Omental fat pad (tissue), 4 donors: ENCODE data around the gene ZIC5. TPM values are rescaled to one million over a fixed set of nuclear protein-coding genes. Genes with fewer than 3 reads are reported as not detected.

ENCODE experiments used
- ATAC-seq: fragments of 150-250 bp; one replicate; pipeline ENCODE4 v1.9.1; 2016; ENCODE audit warnings: mild to moderate bottlenecking, moderate library complexity; ENCODE audit not compliant: low FRiP score
- DNase-seq: peaks from one replicate; pipeline ENCODE4 v3.0.0-alpha.2; 2019; ENCODE audit warnings: low spot score
- total RNA-seq, 4 donors: library from RNA; depleted of rRNA; stranded (reverse); fragments of >200 nt; gene quantifications; one replicate each; pipeline ENCODE4 v1.1.0, GENCODE V29; 2016
- TF ChIP-seq, protein P1 (sequence below), 3 donors: fragments of 450-650 bp; IDR thresholded peaks; one replicate each; pipeline ENCODE4 v1.5.1; 2016 to 2017; ENCODE audit warnings: antibody characterized with exemption in 3 of 3, mild to moderate bottlenecking in 3 of 3, moderate library complexity in 2 of 3

The ZIC5 gene
- total RNA-seq, 4 donors from 2014 or later = not detected

DNA sequence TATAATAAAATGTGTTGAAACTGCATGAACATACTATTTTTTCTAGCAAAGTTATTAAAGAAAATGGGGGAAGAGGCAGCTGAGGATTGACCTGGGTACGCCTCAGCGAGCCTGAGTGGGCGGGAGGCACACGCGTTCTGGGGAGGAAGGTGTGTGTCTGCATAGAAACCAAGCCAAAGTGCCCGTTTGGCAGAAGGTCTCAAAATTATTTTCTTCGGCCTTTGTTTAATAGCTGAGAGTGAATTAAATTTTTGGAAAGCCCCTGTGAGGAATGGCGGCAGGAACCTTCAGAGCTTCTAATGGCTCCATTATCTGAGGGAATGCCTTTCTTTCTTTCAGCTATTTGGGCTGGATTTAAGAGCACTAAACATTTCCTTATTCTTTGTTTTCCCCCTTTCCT lies 15.2 kb upstream of the ZIC5 start:
- ATAC-seq = no peak
- no peak for DNase-seq
- TF ChIP-seq, protein P1, sequence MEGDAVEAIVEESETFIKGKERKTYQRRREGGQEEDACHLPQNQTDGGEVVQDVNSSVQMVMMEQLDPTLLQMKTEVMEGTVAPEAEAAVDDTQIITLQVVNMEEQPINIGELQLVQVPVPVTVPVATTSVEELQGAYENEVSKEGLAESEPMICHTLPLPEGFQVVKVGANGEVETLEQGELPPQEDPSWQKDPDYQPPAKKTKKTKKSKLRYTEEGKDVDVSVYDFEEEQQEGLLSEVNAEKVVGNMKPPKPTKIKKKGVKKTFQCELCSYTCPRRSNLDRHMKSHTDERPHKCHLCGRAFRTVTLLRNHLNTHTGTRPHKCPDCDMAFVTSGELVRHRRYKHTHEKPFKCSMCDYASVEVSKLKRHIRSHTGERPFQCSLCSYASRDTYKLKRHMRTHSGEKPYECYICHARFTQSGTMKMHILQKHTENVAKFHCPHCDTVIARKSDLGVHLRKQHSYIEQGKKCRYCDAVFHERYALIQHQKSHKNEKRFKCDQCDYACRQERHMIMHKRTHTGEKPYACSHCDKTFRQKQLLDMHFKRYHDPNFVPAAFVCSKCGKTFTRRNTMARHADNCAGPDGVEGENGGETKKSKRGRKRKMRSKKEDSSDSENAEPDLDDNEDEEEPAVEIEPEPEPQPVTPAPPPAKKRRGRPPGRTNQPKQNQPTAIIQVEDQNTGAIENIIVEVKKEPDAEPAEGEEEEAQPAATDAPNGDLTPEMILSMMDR (IDR thresholded peaks at IDR 0.05) = no peak

GRCh38 chr13:99985886-99986527 lies 14.4 kb upstream of the ZIC5 start:
- ATAC-seq (no peak), DNase-seq (no peak)
- TF ChIP-seq, protein P1 (IDR thresholded peaks at IDR 0.05) = no peak

- TF ChIP-seq, protein P1 (IDR thresholded peaks at IDR 0.05) = no peak
- DNase-seq = no peak
- ATAC-seq = no peak
Measured at GRCh38 chr13:99985241-99985874, 13.8 kb upstream of the ZIC5 start.

- TF ChIP-seq, protein P1 (IDR thresholded peaks at IDR 0.05) = no peak
- no peak for ATAC-seq
Measured at GRCh38 chr13:99984461-99985240, 13.1 kb upstream of the ZIC5 start.

DNA sequence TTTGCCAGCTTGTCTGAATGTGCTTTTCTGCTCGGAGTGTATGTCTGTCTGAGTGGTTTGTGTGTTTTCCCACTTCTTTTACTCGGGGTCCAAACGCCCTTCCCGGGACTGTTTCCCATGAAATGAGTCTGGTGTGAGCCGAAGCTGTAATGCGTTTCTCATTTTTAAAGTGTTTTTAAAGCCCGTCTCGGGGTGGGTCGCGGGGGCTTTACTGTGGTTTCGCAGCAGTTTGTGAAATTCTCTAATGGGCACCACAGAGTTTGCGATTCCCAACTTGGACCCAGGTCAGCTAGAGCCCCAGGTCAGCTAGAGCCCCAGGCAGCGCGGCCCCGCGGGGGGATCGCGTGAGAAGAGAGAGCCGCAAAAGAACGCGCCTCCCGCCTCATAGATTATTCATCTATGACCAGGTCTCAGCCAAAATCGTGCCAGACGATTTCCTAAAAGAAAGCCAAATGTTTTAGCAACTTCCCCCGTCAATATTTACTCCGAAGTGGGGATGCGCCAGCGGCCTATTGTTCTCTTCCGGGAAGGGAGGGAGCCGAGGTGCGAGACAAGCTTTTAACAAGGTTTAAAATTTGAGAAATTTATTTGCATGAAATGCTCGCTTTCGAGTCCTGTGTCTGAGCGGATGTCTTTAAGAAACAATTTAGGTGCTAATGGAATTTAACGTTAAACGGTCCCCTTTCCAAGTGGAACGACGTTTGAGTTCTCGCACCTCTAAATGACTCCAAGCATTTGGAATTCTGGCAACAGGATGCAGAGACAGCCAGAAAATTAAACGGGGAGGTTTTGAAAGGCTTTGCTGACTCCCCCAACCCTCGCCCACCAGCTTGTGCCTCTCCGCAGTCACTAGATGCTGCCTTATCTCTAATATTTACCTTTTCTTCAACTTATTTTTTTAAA lies 12.2 kb upstream of the ZIC5 start:
- TF ChIP-seq, protein P1 (IDR thresholded peaks at IDR 0.05) = no peak
- no peak for ATAC-seq
- DNase-seq = no peak

More at GRCh38 chr13:99984461-99985240, 13.1 kb upstream of the ZIC5 start:
- DNase-seq = no peak

DNA sequence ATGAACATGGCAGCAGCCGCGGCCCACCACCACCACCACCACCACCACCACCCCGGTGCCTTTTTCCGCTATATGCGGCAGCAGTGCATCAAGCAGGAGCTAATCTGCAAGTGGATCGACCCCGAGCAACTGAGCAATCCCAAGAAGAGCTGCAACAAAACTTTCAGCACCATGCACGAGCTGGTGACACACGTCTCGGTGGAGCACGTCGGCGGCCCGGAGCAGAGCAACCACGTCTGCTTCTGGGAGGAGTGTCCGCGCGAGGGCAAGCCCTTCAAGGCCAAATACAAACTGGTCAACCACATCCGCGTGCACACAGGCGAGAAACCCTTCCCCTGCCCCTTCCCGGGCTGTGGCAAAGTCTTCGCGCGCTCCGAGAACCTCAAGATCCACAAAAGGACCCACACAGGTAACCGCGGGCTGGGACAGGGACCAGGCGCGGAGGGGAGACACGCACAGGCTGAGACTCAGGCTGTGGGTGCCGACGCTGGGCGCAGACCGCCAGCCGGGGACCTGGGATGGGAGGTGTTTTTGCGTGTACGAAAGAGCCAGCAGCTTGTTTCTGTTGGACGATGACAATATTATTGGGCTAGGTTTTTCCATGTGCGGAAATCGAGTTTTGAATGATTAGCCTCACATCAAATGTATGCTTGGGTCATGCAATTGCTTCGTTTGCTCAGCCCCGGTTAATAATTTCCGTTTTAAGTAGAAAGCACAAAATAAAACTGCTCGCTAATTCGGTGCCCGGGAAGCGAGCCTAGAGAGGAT lies 11.3 kb upstream of the ZIC5 start:
- TF ChIP-seq, protein P1 (IDR thresholded peaks at IDR 0.05) = no peak
- DNase-seq = no peak
- ATAC-seq = no peak
